ENCODE data around the gene PLCH1. TPM values are rescaled to one million over a fixed set of nuclear protein-coding genes. Genes with fewer than 3 reads are reported as not detected.

The PLCH1 gene
- total RNA-seq, 1 experiment from 2014 or later, result 0.12 TPM

- DNase-seq (ENCODE audit: unreplicated experiment), result no peak
- ChIA-PET POLR2A (no interaction called here), CTCF (interaction anchor here (0.6 kb wide), 1 partner anchor 106 kb away, joined by 4 read pairs; no protein-coding TSS in a partner anchor)
- no TSS peak for BruUV-seq (replicated peaks)
- Mint-ChIP-seq H3K27me3 (ENCODE audit: insufficient read depth, unreplicated experiment) (peaks cover 1% of the 10 kb centered on the region), H3K4me3 (ENCODE audit: unreplicated experiment) (no peak overlapping the region), H3K27ac (ENCODE audit: low read depth, unreplicated experiment) (no peak overlapping the region), H3K9me3 (ENCODE audit: unreplicated experiment) (no peaks in the 10 kb centered on the region), H3K36me3 (ENCODE audit: insufficient read depth, unreplicated experiment) (no peaks in the 10 kb centered on the region), H3K4me1 (ENCODE audit: insufficient read depth, unreplicated experiment) (no peaks in the 10 kb centered on the region)
- no peak for TF ChIP-seq CTCF (IDR thresholded peaks at IDR 0.05; ENCODE audit: unreplicated experiment)
- intact Hi-C loops (cut with micrococcal nuclease), result no loop called here
These were observed 3.8 kb downstream of the PLCH1 start for GRCh38 chr3:155741101-155741500.

GRCh38 chr3:155739154-155739553, 5.7 kb downstream of the PLCH1 start:
- ChIA-PET POLR2A (no interaction called here), CTCF (interaction anchor here (0.6 to 1.1 kb wide), 2 partner anchors 188 to 387 kb away, joined by 3 to 5 read pairs; no protein-coding TSS in a partner anchor)
- H3K9me3 Mint-ChIP-seq (ENCODE audit: unreplicated experiment), result no peaks in the 10 kb centered on the region
- intact Hi-C loops (cut with micrococcal nuclease), result no loop called here
- H3K4me3 Mint-ChIP-seq (ENCODE audit: unreplicated experiment), result no peak overlapping the region
- H3K36me3 Mint-ChIP-seq (ENCODE audit: insufficient read depth, unreplicated experiment), result no peaks in the 10 kb centered on the region
- DNase-seq (ENCODE audit: unreplicated experiment), result peak; percentile 14
- no peaks in the 10 kb centered on the region for H3K27me3 Mint-ChIP-seq (ENCODE audit: insufficient read depth, unreplicated experiment)
- no peak for TF ChIP-seq CTCF (IDR thresholded peaks at IDR 0.05; ENCODE audit: unreplicated experiment)
- H3K27ac Mint-ChIP-seq (ENCODE audit: low read depth, unreplicated experiment), result no peak overlapping the region
- no TSS peak for BruUV-seq (replicated peaks)
- H3K4me1 Mint-ChIP-seq (ENCODE audit: insufficient read depth, unreplicated experiment), result no peaks in the 10 kb centered on the region

- no peak for TF ChIP-seq CTCF (IDR thresholded peaks at IDR 0.05; ENCODE audit: unreplicated experiment)
- Mint-ChIP-seq H3K4me1 (ENCODE audit: insufficient read depth, unreplicated experiment) (no peaks in the 10 kb centered on the region), H3K4me3 (ENCODE audit: unreplicated experiment) (no peak overlapping the region), H3K9me3 (ENCODE audit: unreplicated experiment) (no peaks in the 10 kb centered on the region), H3K27ac (ENCODE audit: low read depth, unreplicated experiment) (no peak overlapping the region), H3K27me3 (ENCODE audit: insufficient read depth, unreplicated experiment) (no peaks in the 10 kb centered on the region), H3K36me3 (ENCODE audit: insufficient read depth, unreplicated experiment) (no peaks in the 10 kb centered on the region)
- no TSS peak for BruUV-seq (replicated peaks)
- no peak for DNase-seq (ENCODE audit: unreplicated experiment)
- intact Hi-C loops (cut with micrococcal nuclease), result no loop called here
- CTCF ChIA-PET, result interaction anchor here (0.6 to 1.1 kb wide), 2 partner anchors 188 to 386 kb away, joined by 3 to 5 read pairs; no protein-coding TSS in a partner anchor
- POLR2A ChIA-PET, result interaction anchor here (0.6 kb wide), 2 partner anchors 15 to 354 kb away, joined by 3 read pairs; no protein-coding TSS in a partner anchor
These were observed 6.2 kb downstream of the PLCH1 start for GRCh38 chr3:155738580-155739076.

- no peak overlapping the region for H3K4me3 Mint-ChIP-seq (ENCODE audit: unreplicated experiment)
- H3K27me3 Mint-ChIP-seq (ENCODE audit: insufficient read depth, unreplicated experiment), result no peaks in the 10 kb centered on the region
- TF ChIP-seq CTCF (IDR thresholded peaks at IDR 0.05; ENCODE audit: unreplicated experiment), result no peak
- no TSS peak for BruUV-seq (replicated peaks)
- DNase-seq (ENCODE audit: unreplicated experiment), result no peak
- H3K4me1 Mint-ChIP-seq (ENCODE audit: insufficient read depth, unreplicated experiment), result no peaks in the 10 kb centered on the region
- no peak overlapping the region for H3K27ac Mint-ChIP-seq (ENCODE audit: low read depth, unreplicated experiment)
- POLR2A ChIA-PET, result interaction anchor here (0.6 kb wide), 2 partner anchors 15 to 354 kb away, joined by 3 read pairs; no protein-coding TSS in a partner anchor
- H3K36me3 Mint-ChIP-seq (ENCODE audit: insufficient read depth, unreplicated experiment), result no peaks in the 10 kb centered on the region
- CTCF ChIA-PET, result no interaction called here
- no peaks in the 10 kb centered on the region for H3K9me3 Mint-ChIP-seq (ENCODE audit: unreplicated experiment)
- intact Hi-C loops (cut with micrococcal nuclease), result no loop called here
These were observed 6.9 kb downstream of the PLCH1 start for GRCh38 chr3:155737844-155738460.
